Body of pancreas (tissue), 4 donors: ENCODE measurements around the gene NEDD4L. TPM values are rescaled to one million over a fixed set of nuclear protein-coding genes. Genes with fewer than 3 reads are reported as not detected.
A peak's percentile ranks its signal among the peaks of the same experiment; 100 is the strongest.

Source experiments
- ATAC-seq: fragments of 150-250 bp; one replicate; pipeline ENCODE4 v1.9.1; 2016
- DNase-seq, 4 donors: peaks; one replicate each; pipeline ENCODE4 v3.0.0-alpha.2; 2019
- H3K27ac ChIP-seq, 4 donors: fragments of 200-600 bp; sonication (generic); 1 replicate in 3 of 4; 2 replicates in 1 of 4; pipeline versions ENCODE4 v1.5.1 to v1.6.1; 2016 to 2019; ENCODE audit warnings: mild to moderate bottlenecking in 1 of 4, mixed read lengths in 1 of 4, moderate library complexity in 1 of 4
- H3K27me3 ChIP-seq, 2 donors: fragments of 200-600 bp; sonication (generic); one replicate each; pipeline ENCODE4 v1.6.0; 2016; ENCODE audit warnings: mild to moderate bottlenecking in 1 of 2
- H3K36me3 ChIP-seq, 2 donors: fragments of 200-600 bp; sonication (generic); replicated peaks in 1 of 2; 2 replicates each; pipeline ENCODE4 v1.5.1; 2016; ENCODE audit warnings: low read depth in 2 of 2; ENCODE audit not compliant: insufficient read depth in 1 of 2
- H3K4me1 ChIP-seq: fragments of 200-600 bp; sonication (generic); one replicate; pipeline ENCODE4 v1.6.0; 2016
- H3K4me3 ChIP-seq, 2 donors: fragments of 200-600 bp; sonication (generic); 1 replicate in 1 of 2; 2 replicates in 1 of 2; pipeline ENCODE4 v1.5.1; 2016 to 2019
- H3K9me3 ChIP-seq, 3 donors: fragments of 200-600 bp; sonication (generic); 1 replicate in 2 of 3; 2 replicates in 1 of 3; pipeline ENCODE4 v1.5.1; 2016
- POLR2A ChIP-seq, 3 donors: fragments of 450-650 bp; IDR thresholded peaks; one replicate each; pipeline ENCODE4 v1.6.1; 2016; ENCODE audit warnings: antibody characterized with exemption in 3 of 3, mild to moderate bottlenecking in 2 of 3
- WGBS, 2 donors: methylation state at CpG; one replicate each; pipeline ENCODE4 v1.1.5; 2017; 5-methylcytosine and 5-hydroxymethylcytosine counted together
- intact Hi-C: fragments of 100-400 bp; cut with DNase I; formaldehyde crosslinking; loops from one replicate; pipeline ENCODE4 v1.15.1; 2023
- total RNA-seq, 2 donors: library from RNA; depleted of rRNA; stranded (reverse); fragments of >200 nt; gene quantifications; one replicate each; pipeline ENCODE4 v1.1.0, GENCODE V29; 2016
- TF ChIP-seq, protein P1 (sequence below), 7 experiments: fragments of 450-650 bp in 4 of 7; fragments of 200-600 bp in 3 of 7; sonication (generic) in 3 of 7; IDR thresholded peaks; one replicate each; pipeline ENCODE4 v1.5.1; 2016 to 2019; ENCODE audit warnings: antibody characterized with exemption in 7 of 7

NEDD4L gene
- total RNA-seq, 2 donors from 2014 or later = 105 to 108 TPM

DNA sequence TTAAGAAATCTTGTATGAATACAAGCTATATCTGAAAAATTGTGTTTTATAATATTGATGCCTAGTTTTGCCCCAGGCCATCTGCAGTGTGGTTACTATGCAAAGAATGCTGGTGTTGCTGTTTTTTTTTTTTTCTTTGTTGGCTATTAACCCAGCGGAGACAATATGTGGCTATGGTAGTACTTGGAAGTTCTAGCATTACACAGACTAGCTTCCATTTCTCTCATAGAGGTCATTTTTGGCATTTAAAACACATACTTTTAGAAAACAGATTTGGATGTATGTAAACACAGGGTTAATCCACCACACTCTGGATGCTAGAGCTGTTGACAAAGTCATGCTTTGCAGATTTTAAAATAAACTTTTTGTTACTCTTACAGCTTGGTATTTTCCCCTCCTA is 209.8 kb downstream of the NEDD4L start:
- ATAC-seq (no peak), DNase-seq (no peak)
- Histone ChIP-seq H3K9me3 (no peaks in the 10 kb centered on the region), H3K27me3 (no peaks in the 10 kb centered on the region), H3K4me3 (no peak overlapping the region), H3K36me3 (no peaks in the 10 kb centered on the region), H3K27ac (peak overlapping the region in 2 of 4 donors; percentile 72 to 76), H3K4me1 (peaks cover 16% of the 10 kb centered on the region)
- intact Hi-C loops = no loop called here
- WGBS, 2 donors = 81 to 88% methylated on average over 1 of the region's 1 CpG
- no peak for TF ChIP-seq POLR2A (IDR thresholded peaks at IDR 0.05)
- TF ChIP-seq, protein P1, sequence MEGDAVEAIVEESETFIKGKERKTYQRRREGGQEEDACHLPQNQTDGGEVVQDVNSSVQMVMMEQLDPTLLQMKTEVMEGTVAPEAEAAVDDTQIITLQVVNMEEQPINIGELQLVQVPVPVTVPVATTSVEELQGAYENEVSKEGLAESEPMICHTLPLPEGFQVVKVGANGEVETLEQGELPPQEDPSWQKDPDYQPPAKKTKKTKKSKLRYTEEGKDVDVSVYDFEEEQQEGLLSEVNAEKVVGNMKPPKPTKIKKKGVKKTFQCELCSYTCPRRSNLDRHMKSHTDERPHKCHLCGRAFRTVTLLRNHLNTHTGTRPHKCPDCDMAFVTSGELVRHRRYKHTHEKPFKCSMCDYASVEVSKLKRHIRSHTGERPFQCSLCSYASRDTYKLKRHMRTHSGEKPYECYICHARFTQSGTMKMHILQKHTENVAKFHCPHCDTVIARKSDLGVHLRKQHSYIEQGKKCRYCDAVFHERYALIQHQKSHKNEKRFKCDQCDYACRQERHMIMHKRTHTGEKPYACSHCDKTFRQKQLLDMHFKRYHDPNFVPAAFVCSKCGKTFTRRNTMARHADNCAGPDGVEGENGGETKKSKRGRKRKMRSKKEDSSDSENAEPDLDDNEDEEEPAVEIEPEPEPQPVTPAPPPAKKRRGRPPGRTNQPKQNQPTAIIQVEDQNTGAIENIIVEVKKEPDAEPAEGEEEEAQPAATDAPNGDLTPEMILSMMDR (IDR thresholded peaks at IDR 0.05) = no peak

DNA sequence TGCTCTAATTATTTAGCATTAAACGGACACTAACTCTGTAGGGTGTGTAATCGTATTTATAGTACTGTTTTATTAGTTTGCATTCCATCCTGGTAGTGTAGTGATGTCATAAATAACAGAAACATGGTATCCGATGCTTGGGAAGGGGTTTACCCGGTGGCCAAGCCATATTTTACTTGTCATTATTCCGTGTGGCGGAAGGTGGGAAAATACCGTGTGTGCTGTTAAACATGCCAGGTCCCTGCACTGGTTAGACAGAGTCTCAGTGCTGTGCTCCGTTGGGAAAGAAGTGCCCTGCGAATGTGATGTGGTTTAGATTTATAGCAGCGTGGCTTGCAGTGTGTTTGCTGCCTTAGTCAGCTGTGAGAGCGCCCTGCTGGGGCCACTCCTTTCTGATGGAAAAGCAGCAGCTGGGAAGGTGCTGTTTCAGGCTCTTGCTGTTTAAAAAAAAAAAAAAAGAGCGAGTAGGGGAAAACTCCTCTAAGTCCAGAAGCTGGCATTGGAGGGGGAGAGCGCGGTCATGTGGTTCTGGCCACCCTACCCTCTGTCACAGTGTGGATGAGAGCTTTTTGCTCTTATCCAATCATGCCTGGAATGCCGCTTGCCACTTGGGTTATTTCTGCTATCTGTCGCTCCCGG is 211.0 kb downstream of the NEDD4L start:
- Histone ChIP-seq H3K4me1 (peaks cover 24% of the 10 kb centered on the region), H3K36me3 (no peaks in the 10 kb centered on the region), H3K4me3 (no peak overlapping the region), H3K27ac (peak overlapping the region; percentile 46 to 76 (median 73)), H3K27me3 (no peaks in the 10 kb centered on the region), H3K9me3 (no peaks in the 10 kb centered on the region)
- peak; percentile 83 for ATAC-seq
- peak; percentile 67 to 86 (median 78) for DNase-seq
- 51 to 56% methylated on average over 17 of the region's 17 CpGs for WGBS, 2 donors
- intact Hi-C loops = no loop called here
- peak in 2 of 3 donors; percentile 62 to 66 for TF ChIP-seq POLR2A (IDR thresholded peaks at IDR 0.05)
- TF ChIP-seq, protein P1 (IDR thresholded peaks at IDR 0.05) = no peak

DNA sequence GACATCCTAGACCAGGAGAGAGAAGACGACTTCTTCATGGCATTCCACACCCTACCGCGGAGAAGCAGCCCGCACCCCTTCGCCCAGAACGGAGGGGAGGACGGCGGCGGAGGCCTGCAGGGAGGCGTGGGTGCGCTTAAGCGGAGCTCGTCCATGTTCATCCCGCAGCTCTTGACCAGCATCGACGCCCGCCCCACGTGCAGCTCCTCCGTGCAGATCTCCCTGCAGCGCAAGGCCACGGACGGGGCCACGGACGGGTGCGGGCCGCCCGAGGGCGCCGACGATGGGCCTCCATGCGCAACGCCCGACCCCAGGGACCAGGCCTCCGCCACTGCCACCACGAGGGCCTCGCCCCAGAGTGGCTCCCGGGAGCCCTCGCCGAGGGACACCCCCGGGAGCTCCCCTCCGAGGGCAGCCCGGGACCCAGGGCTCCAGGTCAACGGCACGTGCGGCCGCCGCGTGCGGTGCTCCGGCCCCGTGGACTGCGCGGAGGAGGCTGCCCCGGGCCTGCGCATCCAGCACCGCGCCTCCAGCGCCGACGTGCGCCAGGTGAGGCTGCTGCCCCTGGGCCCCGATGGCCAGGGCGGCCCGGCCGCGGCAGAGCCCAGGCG is 211.8 kb downstream of the NEDD4L start:
- intact Hi-C loops = no loop called here
- Histone ChIP-seq H3K27ac (peak overlapping the region; percentile 46 to 76 (median 73)), H3K9me3 (no peaks in the 10 kb centered on the region), H3K4me3 (no peak overlapping the region), H3K36me3 (no peaks in the 10 kb centered on the region), H3K4me1 (peaks cover 24% of the 10 kb centered on the region), H3K27me3 (no peaks in the 10 kb centered on the region)
- DNase-seq (no peak), ATAC-seq (no peak)
- WGBS, 2 donors = 94 to 96% methylated on average over 14 to 51 of the region's 67 CpGs
- TF ChIP-seq, protein P1 (IDR thresholded peaks at IDR 0.05) = no peak
- TF ChIP-seq POLR2A (IDR thresholded peaks at IDR 0.05) = no peak

DNA sequence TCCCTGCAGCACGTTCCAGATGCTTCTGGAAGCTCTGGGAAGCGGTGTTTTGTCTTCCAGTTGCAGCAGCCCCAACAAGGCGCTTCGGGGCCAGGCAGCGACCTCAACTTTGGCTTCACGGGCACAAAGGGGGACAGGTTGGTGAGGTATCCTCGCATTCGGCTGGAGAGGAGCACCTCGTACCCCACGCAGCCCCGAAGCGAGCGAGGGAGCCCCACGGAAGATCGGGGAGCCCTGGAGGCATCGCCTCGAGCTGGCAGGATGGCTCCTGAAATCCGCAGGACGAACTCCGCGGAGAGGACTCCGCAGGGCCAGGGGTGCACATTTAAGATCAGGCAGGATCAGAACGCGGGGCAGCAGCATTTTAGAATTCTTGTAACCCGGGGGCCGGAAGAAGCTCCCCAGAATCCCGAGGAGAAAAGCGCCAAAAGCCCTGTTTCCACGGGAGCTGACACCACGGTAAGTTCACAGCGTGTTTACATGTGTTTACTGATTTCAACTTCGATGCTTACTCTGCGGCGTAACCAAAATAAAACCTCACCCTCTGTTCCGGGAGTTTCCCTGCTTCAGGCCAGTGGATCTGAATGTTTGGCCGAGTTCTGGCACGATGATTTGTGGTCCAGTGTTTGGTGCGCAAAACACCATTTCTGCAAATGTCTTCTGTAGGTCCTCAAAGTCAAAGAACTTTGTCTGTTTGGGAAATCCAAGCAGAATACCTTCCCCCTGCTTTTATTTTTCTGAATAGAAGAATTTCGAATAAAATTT is 212.5 kb downstream of the NEDD4L start:
- peak overlapping the region in 2 of 4 donors; percentile 1 to 22 for H3K27ac ChIP-seq
- no peaks in the 10 kb centered on the region for H3K27me3 ChIP-seq
- DNase-seq (no peak), ATAC-seq (no peak)
- H3K4me3 ChIP-seq = no peak overlapping the region
- 93 to 96% methylated on average over 36 to 38 of the region's 39 CpGs for WGBS, 2 donors
- H3K4me1 ChIP-seq = peaks cover 25% of the 10 kb centered on the region
- no peaks in the 10 kb centered on the region for H3K9me3 ChIP-seq
- H3K36me3 ChIP-seq = no peaks in the 10 kb centered on the region
- TF ChIP-seq POLR2A (IDR thresholded peaks at IDR 0.05) = no peak
- TF ChIP-seq, protein P1 (IDR thresholded peaks at IDR 0.05) = no peak
- intact Hi-C loops = no loop called here
